Measurements from ENCODE around the gene HOXD4.

HOXD4 gene

GRCh38 chr2:176156807-176157498, 5.6 kb downstream of the HOXD4 start, which contains the start of gene HOXD3:
Gene HOXD3, plus strand, starts transcription at chr2:176157307. Its CDS starts 11,808 bp downstream, at chr2:176169115.
- DNase-seq (ENCODE audit: low read depth in 2 of 3, low spot score in 1 of 3), result no peak

- no peak for DNase-seq (ENCODE audit: low read depth in 2 of 3, low spot score in 1 of 3)
Measured at GRCh38 chr2:176157499-176158185, 6.3 kb downstream of the HOXD4 start.

- no peak for DNase-seq (ENCODE audit: low read depth in 2 of 3, low spot score in 1 of 3)
Measured at GRCh38 chr2:176158186-176158591, 6.8 kb downstream of the HOXD4 start.

- DNase-seq (ENCODE audit: low read depth in 2 of 3, low spot score in 1 of 3), result no peak
Measured at GRCh38 chr2:176158855-176159662, 7.7 kb downstream of the HOXD4 start.

GRCh38 chr2:176159663-176160250, 8.4 kb downstream of the HOXD4 start:
- no peak for DNase-seq (ENCODE audit: low read depth in 2 of 3, low spot score in 1 of 3)

GRCh38 chr2:176160251-176160985, 9.1 kb downstream of the HOXD4 start:
- no peak for DNase-seq (ENCODE audit: low read depth in 2 of 3, low spot score in 1 of 3)

- DNase-seq (ENCODE audit: low read depth in 2 of 3, low spot score in 1 of 3), result no peak
Measured at GRCh38 chr2:176160986-176161824, 9.9 kb downstream of the HOXD4 start.

- DNase-seq (ENCODE audit: low read depth in 2 of 3, low spot score in 1 of 3), result no peak
Measured at GRCh38 chr2:176161825-176162626, 10.7 kb downstream of the HOXD4 start.

- DNase-seq (ENCODE audit: low read depth in 2 of 3, low spot score in 1 of 3), result no peak
Measured at GRCh38 chr2:176162911-176163671, 11.7 kb downstream of the HOXD4 start.

GRCh38 chr2:176163672-176164056, 12.3 kb downstream of the HOXD4 start:
- DNase-seq (ENCODE audit: low read depth in 2 of 3, low spot score in 1 of 3), result no peak

- no peak for DNase-seq (ENCODE audit: low read depth in 2 of 3, low spot score in 1 of 3)
Measured at GRCh38 chr2:176164201-176164600, 12.9 kb downstream of the HOXD4 start.

GRCh38 chr2:176164611-176165369, 13.4 kb downstream of the HOXD4 start:
- no peak for DNase-seq (ENCODE audit: low read depth in 2 of 3, low spot score in 1 of 3)

- DNase-seq (ENCODE audit: low read depth in 2 of 3, low spot score in 1 of 3), result no peak
Measured at GRCh38 chr2:176165370-176166050, 14.2 kb downstream of the HOXD4 start.

GRCh38 chr2:176166272-176166671, 14.9 kb downstream of the HOXD4 start:
- DNase-seq (ENCODE audit: low read depth in 2 of 3, low spot score in 1 of 3), result no peak

GRCh38 chr2:176167398-176167797, 16.0 kb downstream of the HOXD4 start:
- no peak for DNase-seq (ENCODE audit: low read depth in 2 of 3, low spot score in 1 of 3)

- no peak for DNase-seq (ENCODE audit: low read depth in 2 of 3, low spot score in 1 of 3)
Measured at GRCh38 chr2:176169181-176169580, 17.8 kb downstream of the HOXD4 start.

GRCh38 chr2:176169711-176170110, 18.4 kb downstream of the HOXD4 start:
- no peak for DNase-seq (ENCODE audit: low read depth in 2 of 3, low spot score in 1 of 3)
